Muscle layer of colon (tissue), 2 donors: ENCODE results near the gene DPYD.

ENCODE experiments used
- H3K27ac ChIP-seq: one replicate; pipeline ENCODE4 v1.7.0; 2013; ENCODE audit warnings: low read depth, mild to moderate bottlenecking, low read length, moderate library complexity
- H3K27me3 ChIP-seq, 2 donors: one replicate each; pipeline ENCODE4 v1.7.0; 2013; ENCODE audit warnings: low read length in 2 of 2, mild to moderate bottlenecking in 2 of 2; ENCODE audit not compliant: insufficient read depth in 2 of 2, control insufficient read depth in 1 of 2
- H3K36me3 ChIP-seq: one replicate; pipeline ENCODE4 v1.7.0; 2013; ENCODE audit warnings: mild to moderate bottlenecking, low read length; ENCODE audit not compliant: insufficient read depth
- H3K4me1 ChIP-seq: one replicate; pipeline ENCODE4 v1.7.0; 2013; ENCODE audit warnings: mild to moderate bottlenecking, low read length; ENCODE audit not compliant: insufficient read depth
- H3K4me3 ChIP-seq, 2 donors: one replicate each; pipeline ENCODE4 v1.7.0; 2013; ENCODE audit warnings: low read length in 2 of 2, low read depth in 1 of 2, mild to moderate bottlenecking in 1 of 2, moderate library complexity in 1 of 2
- H3K9ac ChIP-seq: one replicate; pipeline ENCODE4 v1.7.0; 2013; ENCODE audit warnings: low read length
- H3K9me3 ChIP-seq: one replicate; pipeline ENCODE4 v1.7.0; 2013; ENCODE audit warnings: mild to moderate bottlenecking, low read length
- donor health status: abdominal sarcoma.
- donor health status: Adenocarcinoma of cecum.

The DPYD gene

GRCh38 chr1:97073169-97073568 is 847.7 kb downstream of the DPYD start:
- H3K27me3 ChIP-seq, result no peaks in the 10 kb centered on the region
- no peaks in the 10 kb centered on the region for H3K36me3 ChIP-seq
- no peak overlapping the region for H3K4me3 ChIP-seq
- no peak overlapping the region for H3K27ac ChIP-seq
- H3K9me3 ChIP-seq, result no peaks in the 10 kb centered on the region
- H3K9ac ChIP-seq, result no peak overlapping the region
- no peaks in the 10 kb centered on the region for H3K4me1 ChIP-seq

DNA sequence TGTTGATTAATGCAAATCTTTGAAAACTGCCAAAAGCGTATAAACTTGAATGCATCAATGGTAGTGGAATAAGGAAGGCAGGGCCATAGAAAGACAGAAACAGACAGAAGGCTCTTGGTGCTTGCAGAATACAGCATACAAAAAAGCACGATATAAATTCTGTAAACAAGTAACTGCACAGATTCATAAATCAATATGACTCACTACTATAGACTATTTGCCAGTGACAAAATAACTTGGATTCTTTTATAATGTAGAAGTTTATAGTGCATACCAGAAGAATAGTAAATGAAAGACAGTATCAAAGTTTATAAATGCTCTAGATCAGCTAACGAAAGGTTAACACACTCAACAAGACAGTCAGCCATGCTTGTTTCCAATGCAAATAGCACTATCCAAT is 849.7 kb downstream of the DPYD start:
- Histone ChIP-seq H3K9ac (no peak overlapping the region), H3K27me3 (no peaks in the 10 kb centered on the region), H3K4me1 (no peaks in the 10 kb centered on the region), H3K36me3 (no peaks in the 10 kb centered on the region), H3K4me3 (no peak overlapping the region), H3K9me3 (no peaks in the 10 kb centered on the region), H3K27ac (no peak overlapping the region)

GRCh38 chr1:97070376-97070775 is 850.5 kb downstream of the DPYD start:
- no peaks in the 10 kb centered on the region for H3K36me3 ChIP-seq
- no peaks in the 10 kb centered on the region for H3K27me3 ChIP-seq
- H3K9me3 ChIP-seq, result no peaks in the 10 kb centered on the region
- H3K27ac ChIP-seq, result no peak overlapping the region
- no peaks in the 10 kb centered on the region for H3K4me1 ChIP-seq
- no peak overlapping the region for H3K9ac ChIP-seq
- no peak overlapping the region for H3K4me3 ChIP-seq

DNA sequence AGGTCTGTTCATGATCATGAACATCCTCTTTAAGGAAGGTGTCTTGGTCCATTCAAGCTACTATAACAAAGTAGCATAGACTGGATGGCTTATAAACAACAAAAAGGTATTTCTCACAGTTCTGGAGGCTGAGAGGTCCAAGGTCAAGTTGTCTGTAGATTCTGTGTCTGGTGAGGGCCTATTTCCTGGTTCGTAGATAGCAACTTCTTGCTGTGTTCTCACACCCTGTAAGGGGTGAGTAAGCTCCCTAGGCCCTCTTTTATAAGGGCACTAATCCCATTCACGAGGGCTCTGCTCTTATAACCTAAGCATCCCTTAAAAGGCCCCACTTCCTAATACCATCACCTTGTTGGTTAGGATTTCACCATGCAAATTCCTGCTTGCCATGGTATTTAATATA is 851.5 kb downstream of the DPYD start:
- Histone ChIP-seq H3K4me1 (no peaks in the 10 kb centered on the region), H3K9me3 (no peaks in the 10 kb centered on the region), H3K27me3 (no peaks in the 10 kb centered on the region), H3K9ac (no peak overlapping the region), H3K4me3 (no peak overlapping the region), H3K36me3 (no peaks in the 10 kb centered on the region), H3K27ac (no peak overlapping the region)

GRCh38 chr1:97066860-97067259 is 854.0 kb downstream of the DPYD start:
- Histone ChIP-seq H3K4me1 (no peaks in the 10 kb centered on the region), H3K36me3 (no peaks in the 10 kb centered on the region), H3K9me3 (no peaks in the 10 kb centered on the region), H3K27me3 (no peaks in the 10 kb centered on the region), H3K4me3 (no peak overlapping the region), H3K27ac (no peak overlapping the region), H3K9ac (no peak overlapping the region)

GRCh38 chr1:97063532-97063931 is 857.3 kb downstream of the DPYD start:
- Histone ChIP-seq H3K36me3 (no peaks in the 10 kb centered on the region), H3K27me3 (no peaks in the 10 kb centered on the region), H3K27ac (no peak overlapping the region), H3K9ac (no peak overlapping the region), H3K4me1 (no peaks in the 10 kb centered on the region), H3K9me3 (no peaks in the 10 kb centered on the region), H3K4me3 (no peak overlapping the region)

- Histone ChIP-seq H3K9ac (no peak overlapping the region), H3K4me3 (no peak overlapping the region), H3K27me3 (no peaks in the 10 kb centered on the region), H3K9me3 (no peaks in the 10 kb centered on the region), H3K27ac (no peak overlapping the region), H3K36me3 (no peaks in the 10 kb centered on the region), H3K4me1 (no peaks in the 10 kb centered on the region)
These were observed 859.2 kb downstream of the DPYD start for GRCh38 chr1:97061604-97062003.

GRCh38 chr1:97056386-97056785 is 864.4 kb downstream of the DPYD start:
- H3K36me3 ChIP-seq, result no peaks in the 10 kb centered on the region
- H3K4me1 ChIP-seq, result peaks cover 7% of the 10 kb centered on the region
- H3K27ac ChIP-seq, result no peak overlapping the region
- no peak overlapping the region for H3K4me3 ChIP-seq
- H3K9ac ChIP-seq, result no peak overlapping the region
- no peaks in the 10 kb centered on the region for H3K27me3 ChIP-seq
- H3K9me3 ChIP-seq, result no peaks in the 10 kb centered on the region

DNA sequence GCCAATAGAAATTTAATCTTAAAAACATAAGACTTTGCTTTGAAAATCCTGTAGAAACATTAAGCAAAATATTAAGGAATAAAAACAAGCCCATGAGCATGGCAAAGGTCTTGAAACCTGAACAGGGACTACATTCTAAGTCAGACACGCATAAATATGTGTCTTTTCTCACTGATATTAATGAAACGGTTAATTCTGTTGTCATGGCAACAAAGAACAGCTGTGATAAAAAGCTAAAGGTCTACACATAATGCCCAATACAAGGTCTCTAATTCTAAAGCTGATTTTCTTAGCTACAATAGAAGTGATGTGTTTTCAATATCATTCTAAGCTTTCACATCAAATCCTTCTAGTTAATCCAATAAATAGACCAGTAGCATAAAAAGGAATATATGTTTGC is 867.6 kb downstream of the DPYD start:
- H3K27ac ChIP-seq, result no peak overlapping the region
- peaks cover 15% of the 10 kb centered on the region for H3K4me1 ChIP-seq
- H3K9ac ChIP-seq, result no peak overlapping the region
- H3K27me3 ChIP-seq, result no peaks in the 10 kb centered on the region
- H3K36me3 ChIP-seq, result no peaks in the 10 kb centered on the region
- H3K9me3 ChIP-seq, result no peaks in the 10 kb centered on the region
- no peak overlapping the region for H3K4me3 ChIP-seq

GRCh38 chr1:97051823-97052222 is 869.0 kb downstream of the DPYD start:
- Histone ChIP-seq H3K4me1 (peaks cover 15% of the 10 kb centered on the region), H3K4me3 (no peak overlapping the region), H3K27ac (no peak overlapping the region), H3K9ac (no peak overlapping the region), H3K36me3 (no peaks in the 10 kb centered on the region), H3K27me3 (no peaks in the 10 kb centered on the region), H3K9me3 (no peaks in the 10 kb centered on the region)

GRCh38 chr1:97050506-97050905 is 870.3 kb downstream of the DPYD start:
- H3K27me3 ChIP-seq, result no peaks in the 10 kb centered on the region
- H3K4me3 ChIP-seq, result no peak overlapping the region
- H3K4me1 ChIP-seq, result peaks cover 15% of the 10 kb centered on the region
- H3K36me3 ChIP-seq, result no peaks in the 10 kb centered on the region
- H3K27ac ChIP-seq, result no peak overlapping the region
- no peaks in the 10 kb centered on the region for H3K9me3 ChIP-seq
- no peak overlapping the region for H3K9ac ChIP-seq

- H3K9me3 ChIP-seq, result no peaks in the 10 kb centered on the region
- H3K27ac ChIP-seq, result no peak overlapping the region
- no peaks in the 10 kb centered on the region for H3K27me3 ChIP-seq
- H3K9ac ChIP-seq, result no peak overlapping the region
- H3K4me1 ChIP-seq, result peaks cover 15% of the 10 kb centered on the region
- H3K4me3 ChIP-seq, result no peak overlapping the region
- no peaks in the 10 kb centered on the region for H3K36me3 ChIP-seq
These were observed 873.4 kb downstream of the DPYD start for GRCh38 chr1:97047421-97047793.
